Measurements from ENCODE around the gene LMF1.

Gene LMF1

GRCh38 chr16:931626-932500 is 38.9 kb downstream of the LMF1 start:
- TF ChIP-seq ZNF274 (IDR thresholded peaks at IDR 0.05; ENCODE audit: low read depth, low read length), result no peak

GRCh38 chr16:931171-931570 is 39.6 kb downstream of the LMF1 start:
- H3K4me3 ChIP-seq (ENCODE audit: low read length), result no peak overlapping the region
- no peak for TF ChIP-seq ZNF274 (IDR thresholded peaks at IDR 0.05; ENCODE audit: low read depth, low read length)

More at GRCh38 chr16:931626-932500, 38.9 kb downstream of the LMF1 start:
- no peak overlapping the region for H3K4me3 ChIP-seq (ENCODE audit: low read length)

GRCh38 chr16:930511-930910 is 40.3 kb downstream of the LMF1 start:
- no peak for TF ChIP-seq ZNF274 (IDR thresholded peaks at IDR 0.05; ENCODE audit: low read depth, low read length)

GRCh38 chr16:930076-930475 is 40.7 kb downstream of the LMF1 start:
- H3K4me3 ChIP-seq (ENCODE audit: low read length), result no peak overlapping the region
- TF ChIP-seq ZNF274 (IDR thresholded peaks at IDR 0.05; ENCODE audit: low read depth, low read length), result no peak

More at GRCh38 chr16:930511-930910, 40.3 kb downstream of the LMF1 start:
- H3K4me3 ChIP-seq (ENCODE audit: low read length), result no peak overlapping the region

GRCh38 chr16:929227-930073 is 41.3 kb downstream of the LMF1 start:
- no peak overlapping the region for H3K4me3 ChIP-seq (ENCODE audit: low read length)
- TF ChIP-seq ZNF274 (IDR thresholded peaks at IDR 0.05; ENCODE audit: low read depth, low read length), result no peak

GRCh38 chr16:928526-928925 is 42.3 kb downstream of the LMF1 start:
- TF ChIP-seq ZNF274 (IDR thresholded peaks at IDR 0.05; ENCODE audit: low read depth, low read length), result no peak
- H3K4me3 ChIP-seq (ENCODE audit: low read length), result no peak overlapping the region

GRCh38 chr16:927931-928330 is 42.9 kb downstream of the LMF1 start:
- TF ChIP-seq ZNF274 (IDR thresholded peaks at IDR 0.05; ENCODE audit: low read depth, low read length), result no peak
- no peak overlapping the region for H3K4me3 ChIP-seq (ENCODE audit: low read length)

- TF ChIP-seq ZNF274 (IDR thresholded peaks at IDR 0.05; ENCODE audit: low read depth, low read length), result no peak
- H3K4me3 ChIP-seq (ENCODE audit: low read length), result no peak overlapping the region
Measured at GRCh38 chr16:927406-927805, 43.4 kb downstream of the LMF1 start.

- no peak for TF ChIP-seq ZNF274 (IDR thresholded peaks at IDR 0.05; ENCODE audit: low read depth, low read length)
- H3K4me3 ChIP-seq (ENCODE audit: low read length), result no peak overlapping the region
Measured at GRCh38 chr16:926715-927114, 44.1 kb downstream of the LMF1 start.

GRCh38 chr16:924806-925205 is 46.0 kb downstream of the LMF1 start:
- no peak for TF ChIP-seq ZNF274 (IDR thresholded peaks at IDR 0.05; ENCODE audit: low read depth, low read length)
- no peak overlapping the region for H3K4me3 ChIP-seq (ENCODE audit: low read length)

GRCh38 chr16:924063-924462 is 46.7 kb downstream of the LMF1 start:
- no peak overlapping the region for H3K4me3 ChIP-seq (ENCODE audit: low read length)
- TF ChIP-seq ZNF274 (IDR thresholded peaks at IDR 0.05; ENCODE audit: low read depth, low read length), result no peak

- TF ChIP-seq ZNF274 (IDR thresholded peaks at IDR 0.05; ENCODE audit: low read depth, low read length), result no peak
- H3K4me3 ChIP-seq (ENCODE audit: low read length), result no peak overlapping the region
Measured at GRCh38 chr16:923184-923583, 47.6 kb downstream of the LMF1 start.

- no peak overlapping the region for H3K4me3 ChIP-seq (ENCODE audit: low read length)
- no peak for TF ChIP-seq ZNF274 (IDR thresholded peaks at IDR 0.05; ENCODE audit: low read depth, low read length)
Measured at GRCh38 chr16:922051-922450, 48.7 kb downstream of the LMF1 start.

- TF ChIP-seq ZNF274 (IDR thresholded peaks at IDR 0.05; ENCODE audit: low read depth, low read length), result no peak
- H3K4me3 ChIP-seq (ENCODE audit: low read length), result no peak overlapping the region
Measured at GRCh38 chr16:921321-921905, 49.4 kb downstream of the LMF1 start.

Data from GM08714 (cell line).